B cell (primary cell): Measurements from ENCODE around the gene SMIM12. TPM values are rescaled to one million over a fixed set of nuclear protein-coding genes. Genes with fewer than 3 reads are reported as not detected.

Experiments used
- ATAC-seq: fragments of 200-7000 bp; cut with Tn5 transposase; one replicate; pipeline ENCODE4 v1.10.0; 2021; ENCODE audit warnings: low read depth, mild to moderate bottlenecking, moderate number of reproducible peaks, moderate library complexity
- CTCF ChIA-PET: fragments of 350-600 bp; sonication (Branson Sonifier 250); formaldehyde crosslinking; loops from one replicate; lab custom pipeline; 2021; ENCODE audit warnings: antibody characterized with exemption, inconsistent platforms; lab: Charles Lee
- POLR2A ChIA-PET: fragments of 350-600 bp; sonication (Branson Sonifier 250); formaldehyde crosslinking; loops from one replicate; lab custom pipeline; 2021; ENCODE audit warnings: antibody characterized with exemption; lab: Charles Lee
- DNase-seq: peaks from one replicate; pipeline ENCODE4 v3.0.0; 2013
- H2AFZ ChIP-seq: 2 replicates; pipeline ENCODE4 v1.6.1; 2012; ENCODE audit warnings: mild to moderate bottlenecking, low read depth, low read length; ENCODE audit not compliant: insufficient read depth, poor library complexity, severe bottlenecking
- H3K27ac ChIP-seq, 2 donors: 1 replicate in 1 of 2; 2 replicates in 1 of 2; pipeline ENCODE4 v1.5.1; 2012 to 2013; ENCODE audit warnings: low read length in 2 of 2, mild to moderate bottlenecking in 2 of 2, moderate library complexity in 1 of 2
- H3K27me3 ChIP-seq, 4 experiments: fragments of 200-600 bp in 1 of 4; sonication (generic) in 1 of 4; replicated peaks in 1 of 4; 1 replicate in 2 of 4; 2 replicates in 2 of 4; pipeline versions ENCODE4 v1.6.1 to v1.7.0; 2013 to 2016; ENCODE audit warnings: low read length in 3 of 4, mild to moderate bottlenecking in 2 of 4, mixed read lengths in 1 of 4, moderate library complexity in 1 of 4; ENCODE audit not compliant: insufficient read depth in 4 of 4, control insufficient read depth in 3 of 4; ENCODE audit errors: control extremely low read depth in 1 of 4
- H3K36me3 ChIP-seq, 2 experiments: replicated peaks in 1 of 2; 1 replicate in 1 of 2; 2 replicates in 1 of 2; pipeline versions ENCODE4 v1.6.1 to v1.7.1; 2013; ENCODE audit warnings: low read length in 1 of 2; ENCODE audit not compliant: insufficient read depth in 2 of 2, control insufficient read depth in 1 of 2; ENCODE audit errors: control extremely low read depth in 1 of 2, extremely low read depth in 1 of 2
- H3K4me1 ChIP-seq, 2 donors: fragments of 200-600 bp in 1 of 2; sonication (generic) in 1 of 2; 1 replicate in 1 of 2; 2 replicates in 1 of 2; pipeline versions ENCODE4 v1.5.1 to v1.6.1; 2013 to 2017; ENCODE audit warnings: low read length in 2 of 2; ENCODE audit not compliant: control insufficient read depth in 2 of 2, insufficient read depth in 2 of 2
- H3K4me2 ChIP-seq: replicated peaks from 2 replicates; pipeline ENCODE3; 2012; ENCODE audit warnings: mild to moderate bottlenecking, low read depth, low read length; ENCODE audit not compliant: poor library complexity, severe bottlenecking
- H3K4me3 ChIP-seq, 5 experiments: fragments of 200-600 bp in 1 of 5; sonication (generic) in 1 of 5; 1 replicate in 3 of 5; 2 replicates in 2 of 5; pipeline versions ENCODE4 v1.5.1 to v1.7.0; 2011 to 2016; ENCODE audit warnings: low read length in 4 of 5, mild to moderate bottlenecking in 4 of 5, low read depth in 2 of 5, control low read depth in 1 of 5, moderate library complexity in 1 of 5; ENCODE audit not compliant: insufficient read depth in 1 of 5; ENCODE audit errors: control extremely low read depth in 1 of 5, extremely low read depth in 1 of 5
- H3K79me2 ChIP-seq: fragments of 200-600 bp; sonication (generic); one replicate; pipeline ENCODE4 v1.6.0; 2016; ENCODE audit warnings: low read length; ENCODE audit not compliant: control insufficient read depth, insufficient read depth
- H3K9ac ChIP-seq: fragments of 200-600 bp; sonication (generic); 2 replicates; pipeline ENCODE4 v1.6.1; 2017; ENCODE audit warnings: mild to moderate bottlenecking, low read length, moderate library complexity
- H3K9me3 ChIP-seq, 3 donors: one replicate each; pipeline versions ENCODE4 v1.6.1 to v1.7.1; 2013; ENCODE audit warnings: low read length in 2 of 3; ENCODE audit not compliant: control insufficient read depth in 2 of 3, insufficient read depth in 1 of 3; ENCODE audit errors: control extremely low read depth in 1 of 3
- H4K20me1 ChIP-seq: 2 replicates; pipeline ENCODE4 v1.6.0; 2012; ENCODE audit warnings: mild to moderate bottlenecking, low read length; ENCODE audit not compliant: insufficient read depth, control insufficient read depth, poor library complexity, severe bottlenecking
- H3K27ac Mint-ChIP-seq: one replicate; pipeline ENCODE4 v1.8.0; 2021; ENCODE audit warnings: mixed read lengths
- H3K27me3 Mint-ChIP-seq: one replicate; pipeline ENCODE4 v1.8.0; 2021; ENCODE audit warnings: mixed read lengths
- H3K4me1 Mint-ChIP-seq: one replicate; pipeline ENCODE4 v1.8.0; 2021; ENCODE audit warnings: mixed read lengths
- H3K4me3 Mint-ChIP-seq: one replicate; pipeline ENCODE4 v1.8.0; 2021; ENCODE audit warnings: mixed read lengths
- H3K9me3 Mint-ChIP-seq: one replicate; pipeline ENCODE4 v1.8.0; 2022; ENCODE audit warnings: mixed read lengths; ENCODE audit not compliant: insufficient read depth
- EZH2 ChIP-seq: IDR thresholded peaks from 2 replicates; pipeline ENCODE4 v1.6.1; 2012; ENCODE audit warnings: borderline replicate concordance, low read depth, mild to moderate bottlenecking, moderate library complexity, low read length; ENCODE audit not compliant: insufficient read depth, poor library complexity, severe bottlenecking
- WGBS: methylation state at CpG from one replicate; pipeline ENCODE4 v1.1.5; 2013; ENCODE audit warnings: missing lambda C conversion rate; ENCODE audit not compliant: insufficient coverage; 5-methylcytosine and 5-hydroxymethylcytosine counted together
- intact Hi-C: fragments of 100-400 bp; cut with micrococcal nuclease; formaldehyde crosslinking; loops from one replicate; pipeline ENCODE4 v1.10.0; 2022
- polyA plus RNA-seq: library from polyadenylated mRNA; depleted of rRNA; stranded (reverse); fragments of >200 nt; gene quantifications from 2 replicates; pipeline ENCODE4 v1.2.3, GENCODE V29; 2012
- total RNA-seq, 2 donors: library from RNA; stranded (reverse); fragments of 120-200 nt in 1 of 2; gene quantifications; 1 replicate in 1 of 2; 2 replicates in 1 of 2; pipeline versions ENCODE4 v1.2.3 to v1.2.4, GENCODE V29; 2013 to 2022
- TF ChIP-seq, protein P1 (sequence below): fragments of 200-600 bp; IDR thresholded peaks from one replicate; pipeline ENCODE4 v1.8.0; 2022; ENCODE audit warnings: antibody characterized with exemption, mild to moderate bottlenecking

Gene SMIM12
- total and polyA plus RNA-seq, 2 donors (not counting 1 experiment from before 2014, with no cell fraction given) = 26.2 to 33.1 TPM

DNA sequence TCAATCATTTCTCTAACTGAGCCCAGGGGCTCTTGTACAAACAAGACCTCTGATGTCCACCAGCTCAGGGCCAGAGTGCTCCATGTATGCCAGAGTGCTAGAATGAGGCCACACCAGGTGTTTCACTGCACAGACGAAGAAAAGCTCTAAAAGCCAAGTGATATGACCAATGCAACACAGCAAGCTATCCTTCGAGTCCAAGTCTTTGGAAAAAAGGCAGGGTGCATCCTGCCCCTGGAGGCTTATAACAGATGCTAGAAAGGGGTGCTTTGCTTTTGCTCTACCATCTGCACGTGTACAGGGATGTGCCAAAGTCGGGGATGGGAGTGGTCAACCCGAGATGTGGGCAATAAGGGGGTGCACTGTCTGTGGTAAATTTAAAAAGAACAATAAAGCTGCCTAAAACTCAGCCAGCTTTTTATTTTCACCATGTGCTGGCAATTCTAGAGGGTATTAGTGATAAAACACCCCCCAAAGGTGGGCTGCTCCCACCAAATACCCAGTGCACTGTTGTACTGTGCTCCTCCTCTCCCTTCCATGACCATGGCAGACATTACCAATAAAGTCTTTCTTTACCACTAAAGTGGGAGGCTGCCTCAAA lies 32.1 kb downstream of the SMIM12 start:
- no peak overlapping the region for H3K27ac Mint-ChIP-seq
- no peaks in the 10 kb centered on the region for H3K27me3 Mint-ChIP-seq
- no peak overlapping the region for H2AFZ ChIP-seq
- no peak overlapping the region for H3K27ac ChIP-seq
- H3K4me3 Mint-ChIP-seq = no peak overlapping the region
- H3K9ac ChIP-seq = no peak overlapping the region
- peaks cover 0 to 2% (median 0%) of the 10 kb centered on the region in 3 donors for H3K9me3 ChIP-seq
- ChIA-PET CTCF (no interaction called here), POLR2A (no interaction called here)
- no peaks in the 10 kb centered on the region for H3K9me3 Mint-ChIP-seq
- H3K4me2 ChIP-seq = no peak overlapping the region
- H3K4me3 ChIP-seq = no peak overlapping the region
- no peaks in the 10 kb centered on the region for H3K36me3 ChIP-seq
- WGBS = 97% methylated on average over 4 of the region's 5 CpGs
- TF ChIP-seq EZH2 = no peak
- TF ChIP-seq, protein P1, sequence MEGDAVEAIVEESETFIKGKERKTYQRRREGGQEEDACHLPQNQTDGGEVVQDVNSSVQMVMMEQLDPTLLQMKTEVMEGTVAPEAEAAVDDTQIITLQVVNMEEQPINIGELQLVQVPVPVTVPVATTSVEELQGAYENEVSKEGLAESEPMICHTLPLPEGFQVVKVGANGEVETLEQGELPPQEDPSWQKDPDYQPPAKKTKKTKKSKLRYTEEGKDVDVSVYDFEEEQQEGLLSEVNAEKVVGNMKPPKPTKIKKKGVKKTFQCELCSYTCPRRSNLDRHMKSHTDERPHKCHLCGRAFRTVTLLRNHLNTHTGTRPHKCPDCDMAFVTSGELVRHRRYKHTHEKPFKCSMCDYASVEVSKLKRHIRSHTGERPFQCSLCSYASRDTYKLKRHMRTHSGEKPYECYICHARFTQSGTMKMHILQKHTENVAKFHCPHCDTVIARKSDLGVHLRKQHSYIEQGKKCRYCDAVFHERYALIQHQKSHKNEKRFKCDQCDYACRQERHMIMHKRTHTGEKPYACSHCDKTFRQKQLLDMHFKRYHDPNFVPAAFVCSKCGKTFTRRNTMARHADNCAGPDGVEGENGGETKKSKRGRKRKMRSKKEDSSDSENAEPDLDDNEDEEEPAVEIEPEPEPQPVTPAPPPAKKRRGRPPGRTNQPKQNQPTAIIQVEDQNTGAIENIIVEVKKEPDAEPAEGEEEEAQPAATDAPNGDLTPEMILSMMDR = no peak
- H4K20me1 ChIP-seq = no peaks in the 10 kb centered on the region
- H3K4me1 ChIP-seq = no peaks in the 10 kb centered on the region
- no peak for ATAC-seq
- no peaks in the 10 kb centered on the region for H3K79me2 ChIP-seq
- no peaks in the 10 kb centered on the region for H3K4me1 Mint-ChIP-seq
- no peak for DNase-seq
- intact Hi-C loops = no loop called here
- no peaks in the 10 kb centered on the region for H3K27me3 ChIP-seq

DNA sequence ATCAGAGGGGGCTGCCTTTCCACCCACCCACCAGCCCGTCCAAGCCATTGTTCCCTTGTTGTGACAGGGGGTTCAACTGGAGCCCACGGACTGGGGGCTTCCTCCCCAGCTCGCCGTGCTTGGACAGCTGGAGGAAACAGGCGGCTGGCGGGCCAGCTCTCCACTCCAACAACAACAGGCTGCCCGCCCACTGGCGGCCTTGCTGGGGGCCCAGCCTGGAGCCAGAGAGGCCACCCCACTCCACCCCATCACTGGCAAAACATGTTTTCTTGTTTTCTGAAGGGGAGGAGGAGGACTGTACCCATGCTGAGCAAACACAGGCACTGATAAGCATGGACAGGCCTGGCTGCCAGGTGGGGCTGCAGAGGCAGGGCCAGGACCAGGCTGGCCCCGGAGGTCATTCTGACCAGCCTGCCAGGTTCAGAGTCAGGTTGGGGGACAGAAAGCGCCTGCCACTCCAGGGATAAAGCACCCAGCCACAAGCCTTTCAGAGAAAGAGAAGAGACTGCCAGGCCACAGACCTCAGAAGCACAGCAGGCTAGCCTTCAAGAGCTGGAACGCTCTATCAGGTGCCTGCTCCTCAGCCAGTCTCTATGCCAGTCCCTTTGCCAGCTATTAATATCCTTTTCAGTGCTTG lies 34.0 kb downstream of the SMIM12 start:
- H3K27ac ChIP-seq = no peak overlapping the region
- H3K27me3 ChIP-seq = no peaks in the 10 kb centered on the region
- no peak for DNase-seq
- H3K4me1 Mint-ChIP-seq = peaks cover 9% of the 10 kb centered on the region
- no peaks in the 10 kb centered on the region for H3K79me2 ChIP-seq
- no peak overlapping the region for H3K27ac Mint-ChIP-seq
- WGBS = 79% methylated on average over 9 of the region's 11 CpGs
- H3K9ac ChIP-seq = no peak overlapping the region
- CTCF ChIA-PET = no interaction called here
- no peaks in the 10 kb centered on the region for H3K36me3 ChIP-seq
- no peak for ATAC-seq
- H2AFZ ChIP-seq = no peak overlapping the region
- POLR2A ChIA-PET = no interaction called here
- H3K4me1 ChIP-seq = no peaks in the 10 kb centered on the region
- H3K4me2 ChIP-seq = no peak overlapping the region
- peaks cover 0 to 3% (median 0%) of the 10 kb centered on the region in 3 donors for H3K9me3 ChIP-seq
- intact Hi-C loops = no loop called here
- H3K27me3 Mint-ChIP-seq = no peaks in the 10 kb centered on the region
- no peak overlapping the region for H3K4me3 ChIP-seq
- no peak overlapping the region for H3K4me3 Mint-ChIP-seq
- TF ChIP-seq, protein P1 = no peak
- TF ChIP-seq EZH2 = no peak
- no peaks in the 10 kb centered on the region for H4K20me1 ChIP-seq
- H3K9me3 Mint-ChIP-seq = no peaks in the 10 kb centered on the region
